Vagina (tissue), 2 donors: ENCODE measurements around the gene IFI27. TPM values are rescaled to one million over a fixed set of nuclear protein-coding genes. Genes with fewer than 3 reads are reported as not detected.
"Not testable (repeated sequence)": the region's sequence is repeated elsewhere in the genome, so short reads cannot be mapped to it uniquely, and the experiment has no call there.

Experiments used
- DNase-seq, 2 donors: peaks; one replicate each; pipeline ENCODE4 v3.0.0-alpha.2; 2017; ENCODE audit errors: extremely low spot score in 2 of 2
- H3K27ac ChIP-seq: fragments of 200-600 bp; sonication (generic); one replicate; pipeline ENCODE4 v1.5.1; 2019
- H3K27me3 ChIP-seq: fragments of 200-600 bp; sonication (generic); one replicate; pipeline ENCODE4 v1.5.1; 2019
- H3K36me3 ChIP-seq, 2 donors: fragments of 200-600 bp; sonication (generic); one replicate each; pipeline ENCODE4 v1.5.1; 2017 to 2019
- H3K4me1 ChIP-seq: fragments of 200-600 bp; sonication (generic); one replicate; pipeline ENCODE4 v1.5.1; 2019
- H3K4me3 ChIP-seq, 2 donors: fragments of 200-600 bp; sonication (generic); 1 replicate in 1 of 2; 2 replicates in 1 of 2; pipeline ENCODE4 v1.5.1; 2016 to 2019
- H3K9me3 ChIP-seq: fragments of 200-600 bp; sonication (generic); one replicate; pipeline ENCODE4 v1.5.1; 2019
- POLR2A ChIP-seq, 2 donors: fragments of 450-650 bp; IDR thresholded peaks; one replicate each; pipeline ENCODE4 v1.6.1; 2017; ENCODE audit warnings: antibody characterized with exemption in 2 of 2, mild to moderate bottlenecking in 2 of 2, moderate library complexity in 2 of 2
- POLR2AphosphoS5 ChIP-seq, 2 donors: sonication (generic); formaldehyde crosslinking; IDR thresholded peaks; one replicate each; pipeline ENCODE4 v1.9.0; 2017; ENCODE audit warnings: antibody characterized with exemption in 2 of 2, mild to moderate bottlenecking in 2 of 2, low read depth in 1 of 2; ENCODE audit not compliant: insufficient read depth in 1 of 2
- intact Hi-C: fragments of 100-400 bp; cut with DNase I; formaldehyde crosslinking; loops from one replicate; pipeline ENCODE4 v1.15.1; 2023
- total RNA-seq: library from RNA; depleted of rRNA; stranded (reverse); fragments of >200 nt; gene quantifications from one replicate; pipeline ENCODE4 v1.2.3, GENCODE V29; 2016
- TF ChIP-seq, protein P1 (sequence below), 3 experiments: fragments of 450-650 bp in 2 of 3; fragments of 200-600 bp in 1 of 3; sonication (generic) in 1 of 3; IDR thresholded peaks; one replicate each; pipeline ENCODE4 v1.5.1; 2017 to 2019; ENCODE audit warnings: antibody characterized with exemption in 3 of 3, mild to moderate bottlenecking in 2 of 3, moderate library complexity in 2 of 3

Gene IFI27
- total RNA-seq, 1 donor from 2014 or later: 209 TPM

DNA sequence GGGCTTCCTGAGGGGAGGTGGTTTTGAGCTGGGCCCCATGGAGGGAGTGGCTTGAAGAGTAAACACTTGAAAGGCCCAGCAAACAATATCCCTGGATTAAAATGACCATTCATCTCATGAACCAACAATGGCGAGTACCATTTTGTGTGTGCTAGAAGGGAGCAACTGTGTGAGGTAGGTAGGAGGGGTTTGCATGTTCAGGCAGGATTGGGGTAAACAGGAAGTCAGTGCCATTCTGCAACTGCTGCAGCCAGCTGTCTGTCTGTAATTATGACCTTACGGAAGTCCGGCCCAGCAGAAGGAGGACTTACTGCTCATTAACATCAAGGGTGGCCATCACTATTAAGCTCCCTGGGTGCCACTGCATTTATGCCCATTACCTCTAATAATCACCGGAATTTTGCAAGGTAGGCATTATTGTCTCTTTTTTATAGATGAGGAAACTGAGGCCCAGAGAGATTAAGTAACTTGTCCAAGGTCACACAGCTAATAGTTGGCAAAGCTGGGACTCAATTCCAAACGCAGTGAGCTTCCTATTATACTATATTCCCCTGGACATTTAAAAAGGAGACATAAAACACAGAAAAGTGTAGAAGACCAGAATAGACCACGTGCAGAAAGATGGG lies 35.5 kb downstream of the IFI27 start:
- Histone ChIP-seq H3K9me3 (no peaks in the 10 kb centered on the region), H3K4me3 (no peak overlapping the region), H3K27me3 (no peaks in the 10 kb centered on the region), H3K27ac (no peak overlapping the region), H3K36me3 (no peaks in the 10 kb centered on the region), H3K4me1 (no peaks in the 10 kb centered on the region)
- intact Hi-C loops: no loop called here
- TF ChIP-seq, protein P1, sequence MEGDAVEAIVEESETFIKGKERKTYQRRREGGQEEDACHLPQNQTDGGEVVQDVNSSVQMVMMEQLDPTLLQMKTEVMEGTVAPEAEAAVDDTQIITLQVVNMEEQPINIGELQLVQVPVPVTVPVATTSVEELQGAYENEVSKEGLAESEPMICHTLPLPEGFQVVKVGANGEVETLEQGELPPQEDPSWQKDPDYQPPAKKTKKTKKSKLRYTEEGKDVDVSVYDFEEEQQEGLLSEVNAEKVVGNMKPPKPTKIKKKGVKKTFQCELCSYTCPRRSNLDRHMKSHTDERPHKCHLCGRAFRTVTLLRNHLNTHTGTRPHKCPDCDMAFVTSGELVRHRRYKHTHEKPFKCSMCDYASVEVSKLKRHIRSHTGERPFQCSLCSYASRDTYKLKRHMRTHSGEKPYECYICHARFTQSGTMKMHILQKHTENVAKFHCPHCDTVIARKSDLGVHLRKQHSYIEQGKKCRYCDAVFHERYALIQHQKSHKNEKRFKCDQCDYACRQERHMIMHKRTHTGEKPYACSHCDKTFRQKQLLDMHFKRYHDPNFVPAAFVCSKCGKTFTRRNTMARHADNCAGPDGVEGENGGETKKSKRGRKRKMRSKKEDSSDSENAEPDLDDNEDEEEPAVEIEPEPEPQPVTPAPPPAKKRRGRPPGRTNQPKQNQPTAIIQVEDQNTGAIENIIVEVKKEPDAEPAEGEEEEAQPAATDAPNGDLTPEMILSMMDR (IDR thresholded peaks at IDR 0.05): no peak
- TF ChIP-seq POLR2A (IDR thresholded peaks at IDR 0.05) (no peak), POLR2AphosphoS5 (IDR thresholded peaks at IDR 0.05; ENCODE audit: insufficient read depth in 1 of 2, low read depth in 1 of 2) (no peak)
- no peak for DNase-seq

DNA sequence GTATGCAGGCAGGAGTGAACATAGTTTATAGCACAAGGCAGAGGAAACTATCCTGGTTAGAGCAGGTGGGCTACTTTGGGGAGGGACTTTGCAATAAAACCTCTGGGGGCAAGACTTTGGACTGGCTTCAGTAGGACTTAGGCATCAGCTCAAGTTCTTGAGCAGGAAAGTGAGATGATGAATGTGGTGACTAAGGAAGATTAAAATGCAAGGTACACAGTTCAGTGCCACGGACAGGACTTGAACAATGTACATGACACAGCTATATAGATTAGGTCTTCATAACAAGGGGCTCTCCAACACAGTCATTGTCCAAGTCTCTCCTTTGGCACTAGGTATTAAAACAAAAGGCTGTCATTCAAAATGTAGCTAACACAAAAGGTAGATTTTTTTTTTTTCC lies 42.1 kb downstream of the IFI27 start:
- no peaks in the 10 kb centered on the region for H3K9me3 ChIP-seq
- TF ChIP-seq POLR2A (IDR thresholded peaks at IDR 0.05) (no peak), POLR2AphosphoS5 (IDR thresholded peaks at IDR 0.05; ENCODE audit: insufficient read depth in 1 of 2, low read depth in 1 of 2) (no peak)
- TF ChIP-seq, protein P1 (IDR thresholded peaks at IDR 0.05): no peak
- intact Hi-C loops: no loop called here
- no peak for DNase-seq
- no peaks in the 10 kb centered on the region for H3K27me3 ChIP-seq
- H3K36me3 ChIP-seq: no peaks in the 10 kb centered on the region
- H3K4me1 ChIP-seq: no peaks in the 10 kb centered on the region
- H3K27ac ChIP-seq: no peak overlapping the region
- H3K4me3 ChIP-seq: no peak overlapping the region

DNA sequence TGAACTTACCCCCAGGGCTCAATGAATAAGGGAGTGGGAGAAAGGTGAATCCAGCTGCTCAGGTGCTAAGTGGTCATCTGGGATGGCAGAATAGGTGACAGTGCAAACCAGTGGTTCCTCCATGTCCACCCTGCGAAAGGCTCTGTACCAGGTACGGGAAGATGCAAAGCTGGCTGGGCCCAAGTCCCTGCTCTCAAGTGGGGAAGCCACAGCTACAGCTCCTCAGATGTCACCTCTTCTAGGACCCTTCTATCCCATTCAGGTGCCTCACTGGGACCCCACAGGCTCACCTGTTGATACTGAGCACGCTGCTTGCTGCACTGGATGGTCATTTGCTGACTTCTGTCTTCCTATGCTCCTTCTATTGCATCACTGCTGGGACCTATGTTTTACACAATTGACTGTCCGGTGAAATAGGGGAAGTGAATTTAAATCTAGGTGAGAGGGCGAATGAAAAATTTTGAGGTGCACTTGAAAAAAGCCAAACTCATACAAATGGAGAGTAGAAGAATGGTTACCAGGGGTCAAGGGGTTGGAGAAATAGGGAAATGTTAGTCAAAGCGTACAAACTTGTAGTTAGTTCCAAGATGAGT lies 43.3 kb downstream of the IFI27 start:
- no peaks in the 10 kb centered on the region for H3K36me3 ChIP-seq
- intact Hi-C loops: no loop called here
- H3K4me1 ChIP-seq: no peaks in the 10 kb centered on the region
- no peaks in the 10 kb centered on the region for H3K9me3 ChIP-seq
- H3K4me3 ChIP-seq: no peak overlapping the region
- no peaks in the 10 kb centered on the region for H3K27me3 ChIP-seq
- no peak for TF ChIP-seq POLR2A (IDR thresholded peaks at IDR 0.05)
- H3K27ac ChIP-seq: no peak overlapping the region
- DNase-seq: no peak

DNA sequence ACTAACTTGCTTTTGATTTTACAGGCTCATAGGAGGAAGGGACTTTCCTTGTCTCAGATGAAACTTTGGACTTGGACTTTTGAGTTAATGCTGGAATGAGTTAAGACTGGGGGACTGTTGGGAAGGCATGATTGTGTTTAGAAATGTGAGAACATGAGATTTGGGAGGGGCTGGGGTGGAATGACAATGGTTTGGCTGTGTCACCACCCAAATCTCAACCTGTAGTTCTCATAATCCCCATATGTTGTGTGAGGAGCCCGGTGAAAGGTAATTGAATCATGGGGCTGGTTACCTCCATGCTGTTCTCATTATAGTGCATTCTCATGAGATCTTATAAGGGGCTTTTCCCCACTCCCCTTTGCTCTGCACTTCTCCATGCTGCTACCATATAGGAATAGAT lies 45.6 kb downstream of the IFI27 start:
- H3K4me3 ChIP-seq, H3K4me1 ChIP-seq, H3K9me3 ChIP-seq, DNase-seq, H3K27ac ChIP-seq, intact Hi-C loops, H3K27me3 ChIP-seq, H3K36me3 ChIP-seq: not testable (repeated sequence)

DNA sequence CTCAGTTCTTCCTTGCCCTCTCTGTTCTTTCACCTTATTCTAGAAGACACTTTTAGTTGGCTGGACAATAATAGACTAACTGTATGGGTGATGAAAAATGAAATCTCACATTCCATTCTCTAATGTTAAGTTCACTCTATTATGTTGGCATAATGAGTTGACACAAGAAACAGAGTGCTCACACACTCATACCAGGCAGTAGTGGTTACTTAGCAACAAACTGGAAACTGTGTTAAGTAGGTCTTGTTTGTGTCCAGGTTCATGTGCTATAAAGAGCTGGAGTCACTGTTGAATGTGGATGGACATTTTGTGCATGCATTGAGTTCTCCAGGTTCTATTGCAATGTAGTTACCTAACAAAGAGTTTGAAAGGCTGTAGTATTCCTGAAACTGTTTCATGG lies 46.7 kb downstream of the IFI27 start:
- intact Hi-C loops: no loop called here
- no peaks in the 10 kb centered on the region for H3K36me3 ChIP-seq
- no peaks in the 10 kb centered on the region for H3K4me1 ChIP-seq
- H3K27me3 ChIP-seq: no peaks in the 10 kb centered on the region
- H3K9me3 ChIP-seq: no peaks in the 10 kb centered on the region
- H3K27ac ChIP-seq: no peak overlapping the region
- H3K4me3 ChIP-seq: no peak overlapping the region
- no peak for DNase-seq
- TF ChIP-seq POLR2AphosphoS5 (IDR thresholded peaks at IDR 0.05; ENCODE audit: insufficient read depth in 1 of 2, low read depth in 1 of 2) (no peak), POLR2A (IDR thresholded peaks at IDR 0.05) (no peak)
- TF ChIP-seq, protein P1 (IDR thresholded peaks at IDR 0.05): no peak

DNA sequence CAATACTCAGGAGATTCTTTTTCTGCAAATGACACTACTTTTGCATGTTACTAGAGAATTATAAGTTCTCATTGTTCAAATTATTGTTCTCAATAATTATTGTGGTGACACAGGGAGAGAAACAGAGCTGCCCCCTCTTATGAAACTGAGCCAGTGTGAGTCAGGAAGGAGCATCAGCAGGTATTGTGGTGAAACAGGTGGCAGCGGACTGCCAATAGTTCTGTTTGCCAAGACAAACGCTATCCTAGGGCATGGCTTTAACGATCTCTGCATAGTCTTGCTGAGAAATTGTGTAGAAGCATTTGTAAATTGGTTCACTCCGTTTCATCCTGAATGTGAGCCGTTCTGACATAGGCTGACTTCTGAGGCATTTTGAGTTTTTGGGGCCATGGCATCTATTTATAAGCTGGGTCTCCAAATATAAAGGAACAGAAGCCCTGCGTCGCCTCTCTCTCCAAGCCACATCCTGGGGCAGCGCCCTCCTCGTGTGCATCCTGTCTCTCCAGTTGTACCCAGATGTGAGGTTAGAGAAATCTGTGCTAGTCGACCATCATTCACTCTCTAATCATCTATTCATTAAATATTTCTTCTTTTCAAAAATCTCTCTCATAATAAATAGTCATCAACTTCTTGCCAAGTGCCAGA lies 47.8 kb downstream of the IFI27 start:
- TF ChIP-seq, protein P1 (IDR thresholded peaks at IDR 0.05): no peak
- TF ChIP-seq POLR2A (IDR thresholded peaks at IDR 0.05) (no peak), POLR2AphosphoS5 (IDR thresholded peaks at IDR 0.05; ENCODE audit: insufficient read depth in 1 of 2, low read depth in 1 of 2) (no peak)
- H3K27me3 ChIP-seq: no peaks in the 10 kb centered on the region
- intact Hi-C loops: no loop called here
- no peak overlapping the region for H3K27ac ChIP-seq
- DNase-seq: no peak
- H3K36me3 ChIP-seq: no peaks in the 10 kb centered on the region
- H3K4me3 ChIP-seq: no peak overlapping the region
- no peaks in the 10 kb centered on the region for H3K4me1 ChIP-seq
- no peaks in the 10 kb centered on the region for H3K9me3 ChIP-seq
